IMR-90 (cell line): Measurements from ENCODE around the gene KCNIP3. TPM values are rescaled to one million over a fixed set of nuclear protein-coding genes. Genes with fewer than 3 reads are reported as not detected.

Experiments used
- ATAC-seq: fragments of 200-7000 bp; cut with Tn5 transposase; 2 replicates; pipeline ENCODE4 v1.9.1; 2020; ENCODE audit warnings: low read depth, mild to moderate bottlenecking, moderate library complexity
- BruUV-seq: library from RNA; stranded (reverse); fragments of 400-500 nt; replicated peaks from 2 replicates; lab custom pipeline; 2021; lab: Mats Ljungman, UMichigan
- CTCF ChIA-PET: fragments of 300-600 bp; formaldehyde crosslinking; extraction: SDS; loops from one replicate; lab custom pipeline; 2021; ENCODE audit warnings: antibody characterized with exemption; lab: Yijun Ruan, JAX
- POLR2A ChIA-PET: fragments of 300-600 bp; sonication (Branson Sonifier 250); formaldehyde crosslinking; loops from one replicate; lab custom pipeline; 2022; ENCODE audit warnings: antibody characterized with exemption; ENCODE audit not compliant: unreplicated experiment; lab: Charles Lee
- DNase-seq: peaks from one replicate; pipeline ENCODE4 v3.0.0; 2013
- H2AFZ ChIP-seq: replicated peaks from 2 replicates; pipeline ENCODE3; 2013; ENCODE audit warnings: low read length, mild to moderate bottlenecking; ENCODE audit not compliant: poor library complexity
- H2AK5ac ChIP-seq: 2 replicates; pipeline ENCODE4 v1.6.1; 2013; ENCODE audit warnings: low read depth, low read length, inconsistent platforms
- H2AK9ac ChIP-seq: replicated peaks from 2 replicates; pipeline ENCODE3; 2013; ENCODE audit warnings: mild to moderate bottlenecking, low read depth, low read length, moderate library complexity; ENCODE audit not compliant: poor library complexity
- H2BK120ac ChIP-seq: 2 replicates; pipeline ENCODE4 v1.6.1; 2013; ENCODE audit warnings: low read depth, low read length, inconsistent platforms
- H2BK15ac ChIP-seq: 3 replicates; pipeline ENCODE4 v1.6.1; 2013; ENCODE audit warnings: low read depth, low read length, inconsistent platforms
- H2BK20ac ChIP-seq: 2 replicates; pipeline ENCODE4 v1.6.1; 2013; ENCODE audit warnings: low read depth, mild to moderate bottlenecking, inconsistent platforms, low read length, moderate library complexity
- H2BK5ac ChIP-seq: 2 replicates; pipeline ENCODE4 v1.6.1; 2013; ENCODE audit warnings: mild to moderate bottlenecking, low read depth, low read length, inconsistent platforms; ENCODE audit not compliant: poor library complexity, severe bottlenecking
- H3K14ac ChIP-seq: replicated peaks from 2 replicates; pipeline ENCODE4 v1.6.1; 2013; ENCODE audit warnings: low read depth, low read length, inconsistent platforms
- H3K18ac ChIP-seq: 2 replicates; pipeline ENCODE4 v1.6.1; 2013; ENCODE audit warnings: low read depth, low read length, control low read depth
- H3K23ac ChIP-seq: 2 replicates; pipeline ENCODE4 v1.6.1; 2013; ENCODE audit warnings: low read depth, low read length, inconsistent platforms
- H3K27ac ChIP-seq: 2 replicates; pipeline ENCODE4 v1.5.1; 2013; ENCODE audit warnings: mild to moderate bottlenecking, control low read depth, low read length; ENCODE audit not compliant: insufficient read depth
- H3K27me3 ChIP-seq: 2 replicates; pipeline ENCODE4 v1.6.1; 2013; ENCODE audit warnings: low read length; ENCODE audit not compliant: control insufficient read depth, insufficient read depth
- H3K36me3 ChIP-seq: 2 replicates; pipeline ENCODE4 v1.6.1; 2013; ENCODE audit warnings: low read length, mixed read lengths; ENCODE audit not compliant: control insufficient read depth, insufficient read depth
- H3K4ac ChIP-seq: 2 replicates; pipeline ENCODE4 v1.6.1; 2013; ENCODE audit warnings: low read depth, low read length, inconsistent platforms
- H3K4me1 ChIP-seq: 2 replicates; pipeline ENCODE4 v1.6.1; 2013; ENCODE audit warnings: low read length, mixed read lengths; ENCODE audit not compliant: control insufficient read depth, insufficient read depth
- H3K4me2 ChIP-seq: 2 replicates; pipeline ENCODE4 v1.6.1; 2013; ENCODE audit warnings: low read depth, mild to moderate bottlenecking, control low read depth, low read length, moderate library complexity
- H3K4me3 ChIP-seq: 2 replicates; pipeline ENCODE4 v1.5.1; 2013; ENCODE audit warnings: low read depth, mild to moderate bottlenecking, control low read depth, low read length, moderate library complexity; ENCODE audit not compliant: insufficient read depth
- H3K56ac ChIP-seq: 2 replicates; pipeline ENCODE4 v1.6.1; 2013; ENCODE audit warnings: low read length, inconsistent platforms; ENCODE audit not compliant: insufficient read depth; ENCODE audit errors: extremely low read depth
- H3K79me1 ChIP-seq, 2 experiments: 2 replicates each; pipeline ENCODE4 v1.6.1; 2013; ENCODE audit warnings: low read length in 2 of 2, inconsistent platforms in 1 of 2, low read depth in 1 of 2
- H3K9ac ChIP-seq: 2 replicates; pipeline ENCODE4 v1.6.1; 2013; ENCODE audit warnings: low read depth, low read length, control low read depth
- H3K9me1 ChIP-seq: 2 replicates; pipeline ENCODE4 v1.6.1; 2013; ENCODE audit warnings: low read length, inconsistent platforms; ENCODE audit not compliant: insufficient read depth
- H3K9me3 ChIP-seq: 2 replicates; pipeline ENCODE4 v1.6.1; 2013; ENCODE audit warnings: low read length; ENCODE audit not compliant: control insufficient read depth, insufficient read depth
- H4K20me1 ChIP-seq: 2 replicates; pipeline ENCODE4 v1.6.1; 2013; ENCODE audit warnings: low read length, inconsistent platforms; ENCODE audit not compliant: insufficient read depth
- H4K5ac ChIP-seq: 2 replicates; pipeline ENCODE4 v1.6.1; 2013; ENCODE audit warnings: mild to moderate bottlenecking, low read depth, low read length, control low read depth
- H4K8ac ChIP-seq, 2 experiments: 2 replicates each; pipeline ENCODE4 v1.6.1; 2013; ENCODE audit warnings: low read depth in 2 of 2, low read length in 2 of 2, control low read depth in 1 of 2, inconsistent platforms in 1 of 2
- H4K91ac ChIP-seq: 2 replicates; pipeline ENCODE4 v1.6.1; 2013; ENCODE audit warnings: low read depth, low read length, inconsistent platforms; ENCODE audit not compliant: insufficient read depth
- BHLHE40 ChIP-seq: fragments of 150-350 bp; IDR thresholded peaks from 2 replicates; pipeline ENCODE4 v1.6.1; 2016; ENCODE audit warnings: mild to moderate bottlenecking, low read depth, low read length
- CHD1 ChIP-seq: IDR thresholded peaks from 2 replicates; pipeline ENCODE4 v1.6.1; 2012; ENCODE audit warnings: low read depth, low read length, improper control_type of control experiment
- CTCF ChIP-seq: conservative IDR thresholded peaks from 2 replicates; pipeline ENCODE4 v1.5.1; 2012; ENCODE audit warnings: mild to moderate bottlenecking, low read depth, low read length, improper control_type of control experiment
- MAFK ChIP-seq: IDR thresholded peaks from 2 replicates; pipeline ENCODE4 v1.6.1; 2012; ENCODE audit warnings: low read depth, low read length, improper control_type of control experiment
- MAZ ChIP-seq: IDR thresholded peaks from 2 replicates; pipeline ENCODE4 v1.6.1; 2012; ENCODE audit warnings: low read depth, mild to moderate bottlenecking, low read length, improper control_type of control experiment, moderate library complexity, borderline replicate concordance
- MXI1 ChIP-seq: IDR thresholded peaks from 2 replicates; pipeline ENCODE4 v1.6.1; 2012; ENCODE audit warnings: low read depth, mild to moderate bottlenecking, low read length, moderate library complexity, borderline replicate concordance
- NFE2L2 ChIP-seq: fragments of 150-350 bp; IDR thresholded peaks from 2 replicates; pipeline ENCODE4 v1.6.1; 2016; ENCODE audit warnings: low read depth, mild to moderate bottlenecking, low read length
- POLR2A ChIP-seq: IDR thresholded peaks from 2 replicates; pipeline ENCODE4 v1.6.1; 2012; ENCODE audit warnings: mild to moderate bottlenecking, low read depth, low read length
- RFX5 ChIP-seq: IDR thresholded peaks from 2 replicates; pipeline ENCODE4 v1.8.0; 2012; ENCODE audit warnings: low read depth, mild to moderate bottlenecking, low read length, moderate library complexity
- SMC3 ChIP-seq: fragments of 150-350 bp; IDR thresholded peaks from 2 replicates; pipeline ENCODE4 v1.6.1; 2016; ENCODE audit warnings: low read depth, mild to moderate bottlenecking, antibody characterized with exemption, low read length, moderate library complexity
- USF2 ChIP-seq: fragments of 150-350 bp; IDR thresholded peaks from 2 replicates; pipeline ENCODE4 v1.6.1; 2017; ENCODE audit warnings: mild to moderate bottlenecking, antibody characterized with exemption, low read length, low read depth
- WGBS, 2 experiments: methylation state at CpG; one replicate each; pipeline versions ENCODE4 v1.1.5 to v1.1.7; 2013; ENCODE audit warnings: missing lambda C conversion rate in 2 of 2; ENCODE audit not compliant: insufficient read length in 1 of 2; ENCODE audit errors: extremely low coverage in 2 of 2; 5-methylcytosine and 5-hydroxymethylcytosine counted together
- dilution Hi-C: fragments of 300-500 bp; cut with HindIII; formaldehyde crosslinking; loops from one replicate; pipeline ENCODE4 v1.14.3; 2018; ENCODE audit warnings: low sequenced_read_pairs; ENCODE audit not compliant: unreplicated experiment
- in situ Hi-C: fragments of 300-500 bp; cut with MboI; formaldehyde crosslinking; loops from 3 replicates; pipeline ENCODE4 v1.14.3; 2019; ENCODE audit warnings: low sequenced_read_pairs, inconsistent platforms, mixed read lengths
- intact Hi-C: fragments of 100-400 bp; cut with micrococcal nuclease; formaldehyde crosslinking; loops from 2 replicates; pipeline ENCODE4 v1.10.0; 2022
- polyA plus RNA-seq, 3 experiments: library from polyadenylated mRNA; depleted of rRNA; stranded (reverse); fragments of >200 nt; gene quantifications; 2 replicates each; pipeline ENCODE4 v1.2.3, GENCODE V29; 2012; ENCODE audit warnings: low replicate concordance in 1 of 3
- total RNA-seq: library from RNA; depleted of rRNA; stranded (reverse); fragments of >200 nt; gene quantifications from 2 replicates; pipeline ENCODE4 v1.2.3, GENCODE V29; 2012

KCNIP3 gene
- total and polyA plus RNA-seq, 2 of the 4 experiments (the other 2 are of a cell fraction) = 0.72 to 1.4 TPM

GRCh38 chr2:95316466-95317122 lies 19.4 kb downstream of the KCNIP3 start:
- Histone ChIP-seq H4K5ac (no peak overlapping the region), H3K4ac (no peak overlapping the region), H3K9ac (no peak overlapping the region), H4K8ac (no peak overlapping the region), H3K27ac (no peak overlapping the region), H2AK5ac (no peak overlapping the region), H3K4me2 (no peak overlapping the region), H3K79me1 (no peaks in the 10 kb centered on the region), H3K27me3 (peaks cover 3% of the 10 kb centered on the region; the same call in 1 of the 2 replicates), H4K91ac (no peak overlapping the region), H3K4me1 (peaks cover 9% of the 10 kb centered on the region; the same call in 1 of the 2 replicates), H3K36me3 (no peaks in the 10 kb centered on the region), H2BK20ac (no peak overlapping the region), H2BK120ac (no peak overlapping the region), H3K9me3 (no peaks in the 10 kb centered on the region), H3K56ac (no peak overlapping the region), H4K20me1 (no peaks in the 10 kb centered on the region), H2AFZ (no peak overlapping the region), H2AK9ac (peak overlapping the region; percentile 50), H3K23ac (no peak overlapping the region), H3K9me1 (no peaks in the 10 kb centered on the region), H3K14ac (no peak overlapping the region), H2BK5ac (no peak overlapping the region), H2BK15ac (no peak overlapping the region), H3K18ac (no peak overlapping the region), H3K4me3 (no peak overlapping the region)
- no TSS peak for BruUV-seq
- 67% methylated on average over 1 of the region's 8 CpGs; no CpG with 5 or more reads in 1 of the 2 experiments for WGBS, 2 experiments
- ChIA-PET CTCF (interaction anchor here (0.6 to 1.6 kb wide), 2 partner anchors 62 to 85 kb away, joined by 3 to 4 read pairs; no protein-coding TSS in a partner anchor), POLR2A (no interaction called here)
- intact Hi-C loops = loop anchor here (1.0 kb wide), 1 partner anchor 85 kb away; no protein-coding TSS in a partner anchor
- TF ChIP-seq CHD1 (no peak), SMC3 (no peak), MAFK (no peak), RFX5 (no peak), BHLHE40 (no peak), POLR2A (no peak), MAZ (no peak), NFE2L2 (no peak), CTCF (no peak), MXI1 (no peak), USF2 (no peak)
- dilution Hi-C loops = no loop called here
- DNase-seq (peak; percentile 42), ATAC-seq (peak; percentile 66)
- in situ Hi-C loops = no loop called here
